Measurements from ENCODE around the gene GCN1.
A peak's percentile ranks its signal among the peaks of the same experiment; 100 is the strongest.

Gene GCN1

GRCh38 chr12:120116441-120116791, 78.1 kb downstream of the GCN1 start, which contains the start of gene RAB35:
Gene RAB35 (minus strand): TSS chr12:120116753. CDS start chr12:120116650, 103 bp downstream.
- no peak for FAIRE-seq
- TF ChIP-seq POLR2AphosphoS5 (IDR thresholded peaks at IDR 0.05; ENCODE audit: low read depth, low read length) (no peak), TAF1 (IDR thresholded peaks at IDR 0.05; ENCODE audit: borderline replicate concordance, low read depth, low read length) (no peak), POLR2A (IDR thresholded peaks at IDR 0.05; ENCODE audit: low read depth, low read length) (no peak)
- no peak for DNase-seq (ENCODE audit: insufficient read length)

- DNase-seq (ENCODE audit: insufficient read length) (peak; percentile 50), FAIRE-seq (no peak)
- TF ChIP-seq POLR2A (IDR thresholded peaks at IDR 0.05; ENCODE audit: low read depth, low read length) (no peak), TAF1 (IDR thresholded peaks at IDR 0.05; ENCODE audit: borderline replicate concordance, low read depth, low read length) (no peak), POLR2AphosphoS5 (IDR thresholded peaks at IDR 0.05; ENCODE audit: low read depth, low read length) (no peak)
These were observed 78.6 kb downstream of the GCN1 start for GRCh38 chr12:120115692-120116440.

- FAIRE-seq (no peak), DNase-seq (ENCODE audit: insufficient read length) (no peak)
- 0 out of 2 replicates have a peak, but pooled peaks have one; percentile 14 for TF ChIP-seq POLR2AphosphoS5 (IDR thresholded peaks at IDR 0.05; ENCODE audit: low read depth, low read length)
- no peak for TF ChIP-seq TAF1 (IDR thresholded peaks at IDR 0.05; ENCODE audit: borderline replicate concordance, low read depth, low read length)
These were observed 79.4 kb downstream of the GCN1 start for GRCh38 chr12:120115066-120115465.

GRCh38 chr12:120110550-120111501, 83.7 kb downstream of the GCN1 start:
- DNase-seq (ENCODE audit: insufficient read length) (peak; percentile 64), FAIRE-seq (peak; percentile 57)
- TF ChIP-seq POLR2AphosphoS5 (IDR thresholded peaks at IDR 0.05; ENCODE audit: low read depth, low read length) = no peak
- TF ChIP-seq POLR2A (IDR thresholded peaks at IDR 0.05; ENCODE audit: low read depth, low read length) = peak; percentile 29; the same call in 1 of the 2 replicates
- TF ChIP-seq TAF1 (IDR thresholded peaks at IDR 0.05; ENCODE audit: borderline replicate concordance, low read depth, low read length) = no peak

- FAIRE-seq (no peak), DNase-seq (ENCODE audit: insufficient read length) (no peak)
- no peak for TF ChIP-seq POLR2AphosphoS5 (IDR thresholded peaks at IDR 0.05; ENCODE audit: low read depth, low read length)
- no peak for TF ChIP-seq POLR2A (IDR thresholded peaks at IDR 0.05; ENCODE audit: low read depth, low read length)
- TF ChIP-seq TAF1 (IDR thresholded peaks at IDR 0.05; ENCODE audit: borderline replicate concordance, low read depth, low read length) = no peak
These were observed 84.8 kb downstream of the GCN1 start for GRCh38 chr12:120109570-120110267.

- FAIRE-seq = no peak
- no peak for TF ChIP-seq TAF1 (IDR thresholded peaks at IDR 0.05; ENCODE audit: borderline replicate concordance, low read depth, low read length)
- no peak for TF ChIP-seq POLR2AphosphoS5 (IDR thresholded peaks at IDR 0.05; ENCODE audit: low read depth, low read length)
- no peak for TF ChIP-seq POLR2A (IDR thresholded peaks at IDR 0.05; ENCODE audit: low read depth, low read length)
These were observed 88.4 kb downstream of the GCN1 start for GRCh38 chr12:120106151-120106550.

GRCh38 chr12:120103371-120103770, 91.1 kb downstream of the GCN1 start:
- DNase-seq (ENCODE audit: insufficient read length) (no peak), FAIRE-seq (no peak)
- TF ChIP-seq POLR2AphosphoS5 (IDR thresholded peaks at IDR 0.05; ENCODE audit: low read depth, low read length) (no peak), TAF1 (IDR thresholded peaks at IDR 0.05; ENCODE audit: borderline replicate concordance, low read depth, low read length) (no peak), POLR2A (IDR thresholded peaks at IDR 0.05; ENCODE audit: low read depth, low read length) (no peak; the same call in 1 of the 2 replicates)

More at GRCh38 chr12:120106151-120106550, 88.4 kb downstream of the GCN1 start:
- no peak for DNase-seq (ENCODE audit: insufficient read length)

- FAIRE-seq (no peak), DNase-seq (ENCODE audit: insufficient read length) (no peak)
- no peak for TF ChIP-seq TAF1 (IDR thresholded peaks at IDR 0.05; ENCODE audit: borderline replicate concordance, low read depth, low read length)
These were observed 91.5 kb downstream of the GCN1 start for GRCh38 chr12:120103044-120103338.

- DNase-seq (ENCODE audit: insufficient read length) (no peak), FAIRE-seq (no peak)
- TF ChIP-seq TAF1 (IDR thresholded peaks at IDR 0.05; ENCODE audit: borderline replicate concordance, low read depth, low read length) (no peak), POLR2AphosphoS5 (IDR thresholded peaks at IDR 0.05; ENCODE audit: low read depth, low read length) (no peak), POLR2A (IDR thresholded peaks at IDR 0.05; ENCODE audit: low read depth, low read length) (no peak)
These were observed 92.1 kb downstream of the GCN1 start for GRCh38 chr12:120102189-120103043.

GRCh38 chr12:120101617-120102016, 92.9 kb downstream of the GCN1 start:
- TF ChIP-seq POLR2A (IDR thresholded peaks at IDR 0.05; ENCODE audit: low read depth, low read length) (no peak), TAF1 (IDR thresholded peaks at IDR 0.05; ENCODE audit: borderline replicate concordance, low read depth, low read length) (no peak), POLR2AphosphoS5 (IDR thresholded peaks at IDR 0.05; ENCODE audit: low read depth, low read length) (no peak)
- DNase-seq (ENCODE audit: insufficient read length) (no peak), FAIRE-seq (no peak)

Data from GM12892 (cell line).